GM18867 (cell line): Measurements from ENCODE around the gene EXOC7.
"Not testable (repeated sequence)": the region's sequence is repeated elsewhere in the genome, so short reads cannot be mapped to it uniquely, and the experiment has no call there.

ENCODE experiments used
- ATAC-seq: cut with Tn5 transposase; IDR thresholded peaks from one replicate; pipeline ENCODE4 v1.9.1; 2021; ENCODE audit warnings: mild to moderate bottlenecking, moderate library complexity; ENCODE audit not compliant: unreplicated experiment

The EXOC7 gene

DNA sequence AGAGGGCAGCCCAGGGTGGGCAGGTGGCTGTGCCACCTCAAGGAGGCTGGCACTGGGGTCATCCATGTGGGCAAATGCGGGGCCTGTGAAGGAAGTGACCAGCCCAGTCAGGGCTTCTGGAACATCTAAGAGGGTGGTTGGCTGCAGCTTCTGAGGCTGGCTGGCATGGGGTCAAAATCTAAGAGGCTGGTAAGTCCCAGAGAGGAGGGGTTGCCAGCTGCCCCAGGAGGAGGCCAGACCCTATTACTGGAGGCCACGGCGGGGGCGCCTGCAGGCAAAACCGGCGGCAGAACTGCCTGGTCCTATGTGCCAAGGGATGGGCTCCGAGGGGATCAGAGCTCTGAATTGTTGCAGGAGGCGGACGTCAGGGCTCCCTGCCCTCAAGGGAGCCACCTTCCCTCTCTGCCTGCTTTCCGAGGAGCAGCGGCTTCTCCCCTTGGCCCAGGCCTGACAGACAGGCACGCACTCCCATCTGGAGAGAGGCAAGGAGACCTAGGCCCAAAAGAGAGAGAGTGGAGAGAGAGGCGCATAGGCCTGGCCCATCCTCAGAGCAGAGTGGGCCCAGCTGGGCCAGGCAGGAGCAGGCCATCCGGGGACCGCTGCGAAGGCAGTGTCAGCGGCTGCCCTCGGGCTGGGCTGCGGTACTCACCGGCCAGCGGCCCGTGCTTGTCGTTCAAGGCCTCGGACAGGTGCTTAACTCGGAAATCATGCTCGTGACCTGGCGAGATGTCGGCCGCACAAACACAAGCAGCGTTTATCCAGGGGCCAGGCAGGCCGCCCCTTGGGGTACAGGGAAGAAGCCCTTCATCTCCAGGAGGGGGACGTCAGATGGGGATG is 13.7 kb downstream of the EXOC7 start:
- no peak for ATAC-seq

- no peak for ATAC-seq
These were observed 14.6 kb downstream of the EXOC7 start for GRCh38 chr17:76088868-76089576.

DNA sequence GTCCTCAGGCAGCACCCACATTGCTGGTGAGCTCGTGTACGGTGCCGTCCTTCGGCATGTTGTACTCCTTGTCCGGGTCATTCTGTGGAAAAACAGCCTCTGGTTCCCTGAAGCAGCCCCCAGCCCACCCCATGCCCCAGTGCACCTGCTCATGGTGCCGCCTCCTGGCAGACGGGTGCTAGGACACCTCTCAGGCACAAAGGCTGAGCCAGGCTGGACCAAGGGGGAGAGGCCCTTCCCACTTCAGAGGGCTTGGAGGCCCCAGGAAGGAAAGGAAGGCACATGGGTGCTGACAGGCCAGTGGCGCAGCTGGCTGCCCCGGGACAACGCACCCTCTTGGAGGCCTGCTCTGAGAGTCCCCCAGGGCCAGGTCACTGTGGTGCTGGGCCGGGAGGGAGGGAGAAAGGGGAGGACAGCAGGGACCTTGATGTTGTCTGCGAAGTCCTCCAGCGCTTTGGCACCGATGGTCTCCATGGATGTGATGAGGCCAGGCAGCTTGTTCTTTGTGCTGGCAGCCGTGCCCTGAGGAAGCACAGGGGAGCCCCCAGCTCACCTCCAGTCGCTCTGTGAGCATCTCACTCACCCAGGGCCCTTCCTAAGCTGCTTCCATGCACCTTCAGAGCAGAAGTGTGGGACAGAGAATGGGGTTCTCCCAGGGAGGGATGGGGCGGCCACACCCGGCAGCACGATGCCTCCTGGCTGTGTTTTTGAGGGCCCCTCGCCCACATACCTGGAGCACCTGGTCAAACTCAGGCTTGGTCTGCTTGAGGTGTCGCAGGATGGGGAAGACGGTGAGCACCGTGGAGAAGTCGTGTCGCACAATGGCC is 15.3 kb downstream of the EXOC7 start:
- no peak for ATAC-seq

DNA sequence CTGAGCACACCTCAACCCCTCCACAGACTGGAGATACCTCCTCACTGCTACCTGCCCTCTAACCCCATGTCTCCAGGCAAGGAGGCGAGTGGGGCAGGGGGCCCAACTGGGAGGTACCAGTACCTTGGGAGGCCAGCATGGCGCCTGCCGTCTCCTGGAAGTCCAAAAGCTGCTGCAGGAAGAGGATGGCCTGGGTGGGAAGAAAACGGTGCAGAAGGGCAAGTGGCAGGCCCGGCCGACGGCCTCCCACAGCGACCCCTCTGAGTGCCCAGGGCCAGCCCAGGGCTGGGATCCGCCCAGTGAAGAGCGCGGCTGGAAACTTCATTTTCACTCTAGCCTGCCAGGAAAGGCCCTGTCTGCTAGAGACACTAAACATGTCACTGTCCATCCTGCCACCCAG is 16.1 kb downstream of the EXOC7 start:
- no peak for ATAC-seq

- ATAC-seq, result no peak
These were observed 17.2 kb downstream of the EXOC7 start for GRCh38 chr17:76086384-76086783.

GRCh38 chr17:76085731-76086366 is 17.7 kb downstream of the EXOC7 start:
- ATAC-seq, result no peak

DNA sequence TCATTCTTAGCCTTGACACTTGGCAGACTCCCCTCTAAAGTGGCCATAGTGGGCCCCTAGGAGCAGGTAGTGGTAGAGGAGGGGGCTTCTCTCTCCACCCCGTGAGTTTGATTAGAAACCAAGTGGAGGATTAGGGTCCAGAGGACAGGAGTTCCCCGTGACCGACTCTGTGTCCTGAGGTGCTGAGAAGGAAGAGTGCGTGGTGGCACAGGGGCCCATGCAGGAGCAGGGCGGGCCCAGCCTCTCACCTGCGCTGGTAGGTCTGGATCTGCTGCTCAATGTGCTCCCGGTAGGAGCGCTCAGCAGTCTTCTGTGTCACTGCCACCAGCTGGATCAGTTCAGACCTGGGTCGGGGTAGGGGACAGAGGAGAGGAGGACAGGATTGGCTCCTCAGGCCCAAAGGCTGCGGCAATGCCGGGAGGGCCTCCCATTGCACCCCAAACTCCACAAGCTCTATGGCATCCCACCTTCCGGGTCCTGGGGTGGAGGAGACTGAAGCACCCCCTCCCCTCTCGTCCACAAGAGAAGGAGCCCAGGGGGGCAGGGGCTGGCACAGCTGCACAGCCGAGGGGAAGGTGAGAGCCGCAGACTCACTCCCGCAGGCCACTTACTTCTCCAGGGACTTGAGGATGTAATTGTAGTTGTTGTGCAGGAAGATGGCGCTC is 18.4 kb downstream of the EXOC7 start:
- no peak for ATAC-seq

DNA sequence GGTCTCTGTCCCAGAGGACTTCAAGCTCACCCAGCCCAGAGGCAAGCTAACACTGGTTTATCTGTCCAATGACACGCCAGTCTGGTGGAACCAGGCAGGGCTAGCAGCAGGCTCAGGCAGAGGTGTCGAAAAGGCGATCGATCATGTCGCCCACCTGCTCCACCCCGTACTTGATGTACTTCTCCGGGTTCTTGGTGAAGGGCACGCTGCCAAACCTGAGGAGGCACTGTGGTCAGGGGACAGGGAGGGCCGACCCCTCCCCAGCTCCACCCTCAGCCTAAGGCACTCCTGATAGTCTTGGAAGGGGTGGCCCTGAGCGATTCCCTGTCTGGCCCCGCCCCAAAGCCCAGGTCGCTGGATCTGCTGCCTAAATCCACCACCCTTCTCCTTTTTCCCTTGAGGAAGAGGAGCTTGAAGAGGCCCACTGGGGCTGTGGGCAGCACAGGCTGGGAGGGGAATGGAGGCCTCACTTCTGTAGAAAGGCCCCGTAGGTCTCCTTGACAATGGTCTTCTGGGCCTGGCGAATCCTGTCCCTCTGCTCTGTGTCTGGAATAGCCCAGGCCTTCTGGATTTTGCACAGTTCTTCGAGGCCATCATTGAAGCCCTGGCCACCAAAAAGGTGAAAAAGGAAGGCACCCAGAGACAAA is 19.9 kb downstream of the EXOC7 start:
- no peak for ATAC-seq

DNA sequence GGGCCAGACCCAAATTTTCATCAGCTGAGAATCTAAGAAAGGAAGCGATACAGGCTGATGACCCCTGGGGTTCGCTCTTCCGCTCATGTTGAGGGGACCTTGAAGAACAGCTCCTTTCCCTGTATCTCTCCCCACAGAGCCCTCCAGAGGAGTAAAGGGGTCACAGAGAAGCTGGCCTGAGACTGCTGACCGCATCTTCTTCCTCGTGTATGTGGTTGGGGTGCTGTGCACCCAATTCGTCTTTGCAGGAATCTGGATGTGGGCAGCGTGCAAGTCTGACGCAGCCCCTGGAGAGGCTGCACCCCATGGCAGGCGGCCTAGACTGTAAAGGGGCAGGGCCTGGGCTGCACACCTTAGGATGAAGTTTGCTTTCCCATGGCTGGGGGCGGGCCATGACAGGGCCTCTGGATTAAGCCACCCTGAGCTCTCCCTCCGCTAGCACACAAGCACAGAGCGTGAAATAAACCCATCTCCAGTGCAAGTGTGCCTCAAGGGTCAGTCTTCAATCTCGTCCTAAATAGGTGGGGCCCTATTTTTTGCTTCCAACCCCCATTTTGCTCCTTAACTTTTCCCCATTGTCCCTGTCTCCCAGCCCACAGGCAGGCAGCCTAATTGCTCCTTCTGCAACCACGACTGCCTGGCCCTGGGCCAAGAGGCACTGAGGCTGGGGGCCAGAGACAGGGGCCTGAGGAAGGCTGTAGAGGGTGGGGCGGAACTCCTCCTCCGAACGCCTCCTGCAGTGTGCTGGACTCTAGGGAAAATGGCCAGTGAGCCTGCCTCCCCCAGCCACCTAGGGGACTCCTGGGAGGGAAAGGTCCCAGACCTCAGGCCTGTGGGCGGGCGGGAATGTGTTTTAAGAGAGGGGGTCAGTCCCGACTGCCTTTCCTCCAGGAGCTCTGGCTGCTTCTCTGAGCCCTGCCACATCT is 21.0 kb downstream of the EXOC7 start:
- ATAC-seq, result no peak

DNA sequence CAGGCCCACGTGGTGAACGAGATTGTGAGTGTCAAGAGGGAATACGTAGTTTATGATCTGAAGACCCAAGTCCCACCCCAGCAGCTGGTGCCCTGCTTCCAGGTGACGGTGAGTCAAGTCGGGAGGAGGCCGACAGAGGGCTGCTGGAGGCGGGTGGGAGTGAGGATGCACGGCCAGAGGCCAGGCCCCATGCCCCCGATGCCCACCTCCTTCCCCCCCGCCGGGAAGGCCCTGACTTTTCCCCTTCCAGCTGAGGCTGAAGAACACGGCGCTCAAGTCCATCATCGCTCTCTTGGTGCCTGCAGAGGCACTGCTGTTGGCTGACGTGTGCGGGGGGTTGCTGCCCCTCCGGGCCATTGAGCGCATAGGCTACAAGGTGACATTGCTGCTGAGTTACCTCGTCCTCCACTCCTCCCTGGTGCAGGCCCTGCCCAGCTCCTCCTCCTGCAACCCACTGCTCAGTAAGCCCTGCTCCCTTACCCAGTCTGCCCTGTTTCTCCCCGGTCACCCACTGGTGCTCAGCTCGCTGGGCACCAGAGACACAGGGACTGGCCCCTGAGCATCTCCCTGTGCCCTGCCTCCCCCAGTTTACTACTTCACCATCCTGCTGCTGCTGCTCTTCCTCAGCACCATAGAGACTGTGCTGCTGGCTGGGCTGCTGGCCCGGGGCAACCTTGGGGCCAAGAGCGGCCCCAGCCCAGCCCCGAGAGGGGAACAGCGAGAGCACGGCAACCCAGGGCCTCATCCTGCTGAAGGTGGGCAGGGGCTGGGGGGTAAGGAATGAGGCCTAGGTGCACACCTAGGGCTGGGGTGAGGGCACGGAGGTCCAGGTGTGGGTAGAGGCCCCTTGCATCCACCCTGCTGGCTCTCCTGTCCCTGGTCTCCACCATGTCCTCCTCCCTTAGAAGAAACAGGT is 22.0 kb downstream of the EXOC7 start:
- ATAC-seq, result no peak

DNA sequence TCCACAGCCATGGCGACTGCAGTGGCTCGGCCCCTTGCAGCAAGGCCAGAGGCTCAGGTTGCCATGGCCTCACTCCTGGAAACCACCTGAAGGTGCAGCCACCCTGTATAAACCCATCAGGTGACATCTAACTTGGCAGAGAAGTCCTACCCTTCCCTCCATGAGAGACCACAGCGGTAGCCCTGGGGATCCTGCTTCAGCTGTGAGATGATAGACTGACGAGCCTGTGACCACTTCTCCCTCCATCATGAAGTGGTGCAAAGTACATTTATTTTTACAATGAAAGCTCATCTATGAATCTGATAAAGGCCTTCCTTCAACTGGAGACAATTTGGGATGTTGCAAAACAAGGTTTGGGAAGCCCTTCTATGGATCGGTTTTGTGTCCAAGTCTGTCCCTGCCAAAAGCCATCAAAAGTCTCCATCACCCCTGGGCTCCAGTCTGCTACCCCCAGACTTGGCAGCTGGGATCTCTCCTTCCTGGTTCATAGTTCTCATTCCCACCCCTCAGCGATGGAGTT is 22.8 kb downstream of the EXOC7 start:
- ATAC-seq, result no peak

DNA sequence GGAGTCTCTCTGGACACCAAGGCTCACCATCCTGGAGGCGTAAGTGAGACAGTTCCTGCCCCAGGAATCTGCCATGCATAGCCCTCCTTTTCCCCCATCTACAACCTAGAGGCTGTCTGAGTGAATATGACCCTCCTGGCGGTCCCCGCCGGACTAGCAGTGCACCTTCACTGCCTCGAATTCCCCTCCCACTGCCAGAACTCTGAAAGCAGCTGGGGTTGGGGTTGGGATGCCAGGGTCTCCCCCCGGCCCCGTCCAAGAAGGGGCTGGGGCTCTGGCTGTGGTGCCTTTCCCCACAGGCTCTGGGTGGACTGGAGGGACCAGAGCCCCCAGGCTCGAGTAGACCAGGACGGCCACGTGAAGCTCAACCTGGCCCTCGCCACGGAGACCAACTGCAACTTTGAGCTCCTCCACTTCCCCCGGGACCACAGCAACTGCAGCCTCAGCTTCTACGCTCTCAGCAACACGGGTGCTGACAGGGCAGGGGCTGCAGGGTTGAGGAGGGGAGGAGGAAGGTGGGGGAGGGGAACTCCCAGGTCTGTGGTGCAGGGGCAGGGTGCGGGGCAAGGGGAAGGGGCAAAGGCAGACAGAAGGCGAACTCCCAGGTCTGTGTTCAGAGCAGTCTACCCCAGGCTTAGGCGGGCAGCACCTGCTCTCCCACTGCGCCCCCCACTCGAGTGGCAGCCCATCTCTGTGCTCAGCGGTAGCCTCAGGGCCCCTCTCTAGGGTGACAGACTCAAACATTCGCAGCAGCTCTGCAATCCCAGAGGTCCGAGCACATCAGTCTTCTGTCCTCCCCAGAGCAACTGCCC is 23.4 kb downstream of the EXOC7 start:
- no peak for ATAC-seq

- ATAC-seq, result no peak
These were observed 24.0 kb downstream of the EXOC7 start for GRCh38 chr17:76079535-76079955.

GRCh38 chr17:76078860-76079534 is 24.6 kb downstream of the EXOC7 start, which contains the start of gene ZACN:
Gene ZACN, plus strand, starts transcription at chr17:76079182. Its CDS starts 83 bp downstream, at chr17:76079265.
- no peak for ATAC-seq

DNA sequence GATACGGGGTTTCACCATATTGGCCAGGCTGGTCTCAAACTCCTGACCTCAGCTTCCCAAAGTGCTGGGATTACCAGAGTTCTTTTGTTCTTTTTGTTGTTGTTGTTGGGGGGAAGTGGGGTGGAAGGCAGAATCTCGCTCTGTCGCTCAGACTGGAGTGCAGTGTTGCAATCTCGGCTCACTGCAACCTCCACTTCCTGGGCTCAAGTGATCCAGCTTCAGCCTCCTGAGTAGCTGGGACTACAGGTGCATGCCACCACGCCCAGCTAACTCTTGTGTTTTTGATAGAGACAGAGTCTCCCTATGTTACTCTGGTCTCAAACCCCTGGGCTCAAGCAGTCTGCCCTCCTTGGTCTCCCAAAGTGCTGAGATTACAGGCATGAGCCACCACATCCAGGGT is 25.2 kb downstream of the EXOC7 start:
- not testable (repeated sequence) for ATAC-seq

DNA sequence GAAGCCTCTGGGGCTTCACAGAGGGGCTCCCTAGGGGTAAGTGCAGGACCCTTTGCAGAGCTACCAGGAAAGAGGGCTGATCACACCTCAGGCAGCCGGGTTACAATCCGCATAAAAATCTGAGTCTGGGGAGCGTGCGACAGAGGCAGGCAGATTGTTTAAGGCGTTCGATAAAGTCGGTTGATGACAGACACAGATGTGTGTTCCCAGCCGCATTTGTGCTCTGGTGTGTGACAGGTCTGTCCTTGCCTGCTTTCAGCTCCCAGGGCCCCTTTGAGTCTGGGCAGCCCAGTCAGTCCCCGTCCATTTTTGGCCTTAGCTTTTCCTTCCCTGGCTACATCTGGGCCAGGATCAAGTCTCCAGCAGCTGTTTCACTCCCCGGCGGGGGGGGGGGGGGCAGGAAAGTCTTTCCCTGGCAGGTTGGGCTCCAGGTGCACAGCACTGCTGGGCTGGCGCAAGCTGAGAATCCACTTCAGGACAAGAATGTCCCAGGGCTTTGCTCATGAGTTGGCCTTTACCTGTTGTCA is 25.9 kb downstream of the EXOC7 start:
- ATAC-seq, result no peak
